GM12878 (cell line): ENCODE measurements around the gene ZBTB7B. TPM values are rescaled to one million over a fixed set of nuclear protein-coding genes. Genes with fewer than 3 reads are reported as not detected.

Source experiments
- ATF7 ChIP-seq: fragments of 450-650 bp; IDR thresholded peaks from 2 replicates; pipeline ENCODE4 v1.6.1; 2016; ENCODE audit warnings: low read depth, mild to moderate bottlenecking
- ETV6 ChIP-seq, 2 experiments: fragments of 450-650 bp in 1 of 2; IDR thresholded peaks in 1 of 2; conservative IDR thresholded peaks in 1 of 2; 2 replicates each; pipeline ENCODE4 v1.6.1; 2014; ENCODE audit warnings: antibody characterized with exemption in 1 of 2, borderline replicate concordance in 1 of 2, low read depth in 1 of 2, mild to moderate bottlenecking in 1 of 2, moderate library complexity in 1 of 2
- EZH2 ChIP-seq: IDR thresholded peaks from 2 replicates; pipeline ENCODE4 v1.6.1; 2012; ENCODE audit warnings: low read depth, mild to moderate bottlenecking, control low read depth, inconsistent platforms, low read length, borderline replicate concordance; ENCODE audit not compliant: control insufficient read depth
- GABPA ChIP-seq: IDR thresholded peaks from 2 replicates; pipeline ENCODE4 v1.6.1; 2014; ENCODE audit warnings: antibody characterized with exemption, low read depth, mild to moderate bottlenecking, inconsistent platforms
- HCFC1 ChIP-seq: fragments of 150-350 bp; IDR thresholded peaks from 2 replicates; pipeline ENCODE4 v1.6.1; 2014; ENCODE audit warnings: low read length
- JUNB ChIP-seq: IDR thresholded peaks from 2 replicates; pipeline ENCODE4 v1.6.1; 2016; ENCODE audit warnings: antibody characterized with exemption, mild to moderate bottlenecking
- KLF5 ChIP-seq: fragments of 450-650 bp; IDR thresholded peaks from 2 replicates; pipeline ENCODE4 v1.6.1; 2014; ENCODE audit warnings: mild to moderate bottlenecking; ENCODE audit not compliant: partially characterized antibody
- MEF2B ChIP-seq: fragments of 450-650 bp; IDR thresholded peaks from 2 replicates; pipeline ENCODE4 v1.6.1; 2018; ENCODE audit warnings: mild to moderate bottlenecking, moderate library complexity; ENCODE audit not compliant: partially characterized antibody, poor library complexity, severe bottlenecking
- PAX8 ChIP-seq: fragments of 450-650 bp; IDR thresholded peaks from 2 replicates; pipeline ENCODE4 v1.6.1; 2017; ENCODE audit warnings: mild to moderate bottlenecking, moderate library complexity
- POLR2AphosphoS5 ChIP-seq: IDR thresholded peaks from 2 replicates; pipeline ENCODE4 v1.6.1; 2011; ENCODE audit warnings: mild to moderate bottlenecking, low read length, inconsistent platforms
- RCOR1 ChIP-seq: conservative IDR thresholded peaks from 2 replicates; pipeline ENCODE4 v1.6.1; 2012; ENCODE audit warnings: low read depth, low read length, improper control_type of control experiment
- RELA ChIP-seq: fragments of 450-650 bp; IDR thresholded peaks from 2 replicates; pipeline ENCODE4 v1.8.0; 2014; ENCODE audit warnings: borderline replicate concordance; ENCODE audit not compliant: partially characterized antibody
- SIX5 ChIP-seq: IDR thresholded peaks from 2 replicates; pipeline ENCODE4 v1.6.1; 2011; ENCODE audit warnings: mild to moderate bottlenecking, low read depth, low read length, moderate library complexity; ENCODE audit not compliant: severe bottlenecking
- SPI1 ChIP-seq: IDR thresholded peaks from 2 replicates; pipeline ENCODE4 v1.6.1; 2011; ENCODE audit warnings: low read depth, mild to moderate bottlenecking, low read length, moderate library complexity, borderline replicate concordance; ENCODE audit not compliant: insufficient read depth
- TAF1 ChIP-seq: IDR thresholded peaks from 2 replicates; pipeline ENCODE4 v1.6.1; 2011; ENCODE audit warnings: mild to moderate bottlenecking, low read depth, low read length, borderline replicate concordance
- TCF7 ChIP-seq: IDR thresholded peaks from 2 replicates; pipeline ENCODE4 v1.6.1; 2014; ENCODE audit warnings: antibody characterized with exemption, borderline replicate concordance
- YBX1 ChIP-seq: fragments of 450-650 bp; IDR thresholded peaks from 2 replicates; pipeline ENCODE4 v1.6.1; 2016; ENCODE audit warnings: antibody characterized with exemption
- ZBED1 ChIP-seq: IDR thresholded peaks from 2 replicates; pipeline ENCODE4 v1.6.1; 2016; ENCODE audit warnings: borderline replicate concordance
- ZZZ3 ChIP-seq: IDR thresholded peaks from 2 replicates; pipeline ENCODE4 v1.6.1; 2011; ENCODE audit warnings: low read depth; ENCODE audit not compliant: control insufficient read depth, insufficient read length
- polyA plus RNA-seq, 11 experiments: library from polyadenylated mRNA; depleted of rRNA in 4 of 11; unstranded in 6 of 11; stranded (reverse) in 5 of 11; fragments of >200 nt; fragmentation: Nextera tagmentation in 4 of 11; fragmentation: Illumina TruSeq in 1 of 11; extraction: Ambion mirVana in 4 of 11; extraction: Trizol in 1 of 11; gene quantifications; 1 replicate in 1 of 11; 2 replicates in 10 of 11; pipeline versions ENCODE4 v1.2.1 to v1.2.3, GENCODE V29; 2011 to 2016; ENCODE audit warnings: inconsistent platforms in 2 of 11, missing spikeins in 2 of 11, low read depth in 1 of 11
- total RNA-seq, 4 experiments: library from RNA; depleted of rRNA in 3 of 4; stranded (reverse); fragments of >200 nt in 3 of 4; fragmentation: Illumina TruSeq in 1 of 4; extraction: Trizol in 1 of 4; gene quantifications; 2 replicates each; pipeline versions ENCODE4 v1.2.1 to v1.2.3, GENCODE V29; 2013 to 2021
- TF ChIP-seq, protein P1 (sequence below): IDR thresholded peaks from 2 replicates; pipeline ENCODE4 v1.6.1; 2011; ENCODE audit warnings: borderline replicate concordance, low read depth, mild to moderate bottlenecking, moderate library complexity, low read length; ENCODE audit not compliant: insufficient read depth, poor library complexity, severe bottlenecking
- TF ChIP-seq, protein P2 (sequence below): IDR thresholded peaks from 2 replicates; pipeline ENCODE4 v1.6.1; 2011; ENCODE audit warnings: low read depth, mild to moderate bottlenecking, low read length, moderate library complexity, borderline replicate concordance; ENCODE audit errors: extremely low read depth
- TF ChIP-seq, protein P3 (sequence below): fragments of 450-650 bp; IDR thresholded peaks from 2 replicates; pipeline ENCODE4 v1.6.1; 2018; ENCODE audit warnings: borderline replicate concordance, mild to moderate bottlenecking; ENCODE audit not compliant: partially characterized antibody
- TF ChIP-seq, protein P4 (sequence below): fragments of 450-650 bp; IDR thresholded peaks from 2 replicates; pipeline ENCODE4 v1.6.1; 2017; ENCODE audit warnings: mild to moderate bottlenecking, low read depth, inconsistent platforms; ENCODE audit not compliant: poor library complexity, severe bottlenecking

Gene ZBTB7B
- total and polyA plus RNA-seq, 10 of the 15 experiments (the other 5 are each of a cell fraction or from before 2014, with no cell fraction given), result 0.11 to 44.9 (median 11.3) TPM

DNA sequence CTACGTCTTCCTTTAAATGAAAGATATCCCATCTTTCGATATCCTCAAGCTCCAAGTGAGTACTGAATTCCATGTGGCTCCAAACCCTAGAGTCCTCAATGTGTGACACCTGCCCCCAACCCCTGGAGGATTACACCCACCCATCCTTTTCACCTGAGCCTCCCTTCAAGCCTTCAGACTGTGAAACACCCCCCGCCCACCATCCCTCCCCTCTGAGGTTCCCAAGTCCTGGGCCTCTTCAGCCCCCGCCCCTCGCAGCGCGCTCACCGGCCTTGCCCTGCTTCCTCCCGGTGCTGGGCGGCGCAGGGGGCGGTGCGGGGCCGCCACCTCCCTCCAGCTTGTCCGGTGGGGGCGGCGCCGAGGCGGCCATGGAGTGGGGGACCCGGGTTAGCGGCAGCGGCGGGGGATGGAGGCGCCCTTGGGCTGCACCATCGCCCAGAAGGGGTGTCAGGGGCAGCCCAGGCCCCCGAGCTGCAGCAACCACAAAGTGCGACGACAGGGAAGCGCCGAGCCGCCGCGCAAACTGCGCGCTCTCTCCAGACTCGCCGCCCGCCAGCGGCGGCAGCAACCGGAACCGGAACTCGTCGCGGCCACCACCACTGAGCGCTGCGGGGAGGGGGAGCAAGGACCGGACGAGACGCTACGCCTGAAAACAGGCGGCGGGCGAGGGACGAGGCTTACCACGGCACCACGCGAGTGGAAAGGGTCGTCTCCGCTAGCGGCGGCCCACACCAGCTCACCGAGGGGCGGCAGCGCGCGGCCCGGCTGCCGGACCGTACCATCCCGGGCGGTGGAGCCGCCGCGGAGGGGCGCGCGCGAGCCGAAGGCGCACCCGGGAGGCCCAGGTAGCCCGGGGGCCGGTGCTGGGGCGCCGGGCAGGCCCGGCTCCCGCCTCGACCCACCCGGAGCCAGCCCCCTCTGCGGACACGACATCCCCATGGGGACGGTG, 41.1 kb upstream of the ZBTB7B start, which contains the start of gene PYGO2 (continued):
- TF ChIP-seq, protein P1, sequence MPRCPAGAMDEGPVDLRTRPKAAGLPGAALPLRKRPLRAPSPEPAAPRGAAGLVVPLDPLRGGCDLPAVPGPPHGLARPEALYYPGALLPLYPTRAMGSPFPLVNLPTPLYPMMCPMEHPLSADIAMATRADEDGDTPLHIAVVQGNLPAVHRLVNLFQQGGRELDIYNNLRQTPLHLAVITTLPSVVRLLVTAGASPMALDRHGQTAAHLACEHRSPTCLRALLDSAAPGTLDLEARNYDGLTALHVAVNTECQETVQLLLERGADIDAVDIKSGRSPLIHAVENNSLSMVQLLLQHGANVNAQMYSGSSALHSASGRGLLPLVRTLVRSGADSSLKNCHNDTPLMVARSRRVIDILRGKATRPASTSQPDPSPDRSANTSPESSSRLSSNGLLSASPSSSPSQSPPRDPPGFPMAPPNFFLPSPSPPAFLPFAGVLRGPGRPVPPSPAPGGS, result peak; percentile 60
- TF ChIP-seq PAX8 (no peak), RCOR1 (no peak), ATF7 (peak; percentile 93), SPI1 (no peak), KLF5 (peak; percentile 98), GABPA (peak; percentile 85), HCFC1 (peak; percentile 50), EZH2 (no peak), JUNB (no peak), TCF7 (no peak), SIX5 (peak; percentile 41), ZZZ3 (no peak), YBX1 (no peak), RELA (peak; percentile 75), POLR2AphosphoS5 (peak; percentile 81; the same call in 1 of the 2 replicates), TAF1 (peak; percentile 74), MEF2B (no peak), ETV6 (conservative IDR thresholded peaks at IDR 0.05 in 1 of 2, IDR thresholded peaks at IDR 0.05 in 1 of 2; ENCODE audit: borderline replicate concordance in 1 of 2, low read depth in 1 of 2) (no peak), ZBED1 (no peak)
- TF ChIP-seq, protein P2, sequence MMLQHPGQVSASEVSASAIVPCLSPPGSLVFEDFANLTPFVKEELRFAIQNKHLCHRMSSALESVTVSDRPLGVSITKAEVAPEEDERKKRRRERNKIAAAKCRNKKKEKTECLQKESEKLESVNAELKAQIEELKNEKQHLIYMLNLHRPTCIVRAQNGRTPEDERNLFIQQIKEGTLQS, result no peak
- TF ChIP-seq, protein P3, sequence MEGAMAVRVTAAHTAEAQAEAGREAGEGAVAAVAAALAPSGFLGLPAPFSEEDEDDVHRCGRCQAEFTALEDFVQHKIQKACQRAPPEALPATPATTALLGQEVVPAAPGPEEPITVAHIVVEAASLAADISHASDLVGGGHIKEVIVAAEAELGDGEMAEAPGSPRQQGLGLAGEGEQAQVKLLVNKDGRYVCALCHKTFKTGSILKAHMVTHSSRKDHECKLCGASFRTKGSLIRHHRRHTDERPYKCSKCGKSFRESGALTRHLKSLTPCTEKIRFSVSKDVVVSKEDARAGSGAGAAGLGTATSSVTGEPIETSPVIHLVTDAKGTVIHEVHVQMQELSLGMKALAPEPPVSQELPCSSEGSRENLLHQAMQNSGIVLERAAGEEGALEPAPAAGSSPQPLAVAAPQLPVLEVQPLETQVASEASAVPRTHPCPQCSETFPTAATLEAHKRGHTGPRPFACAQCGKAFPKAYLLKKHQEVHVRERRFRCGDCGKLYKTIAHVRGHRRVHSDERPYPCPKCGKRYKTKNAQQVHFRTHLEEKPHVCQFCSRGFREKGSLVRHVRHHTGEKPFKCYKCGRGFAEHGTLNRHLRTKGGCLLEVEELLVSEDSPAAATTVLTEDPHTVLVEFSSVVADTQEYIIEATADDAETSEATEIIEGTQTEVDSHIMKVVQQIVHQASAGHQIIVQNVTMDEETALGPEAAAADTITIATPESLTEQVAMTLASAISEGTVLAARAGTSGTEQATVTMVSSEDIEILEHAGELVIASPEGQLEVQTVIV, result peak; percentile 54
- TF ChIP-seq, protein P4, sequence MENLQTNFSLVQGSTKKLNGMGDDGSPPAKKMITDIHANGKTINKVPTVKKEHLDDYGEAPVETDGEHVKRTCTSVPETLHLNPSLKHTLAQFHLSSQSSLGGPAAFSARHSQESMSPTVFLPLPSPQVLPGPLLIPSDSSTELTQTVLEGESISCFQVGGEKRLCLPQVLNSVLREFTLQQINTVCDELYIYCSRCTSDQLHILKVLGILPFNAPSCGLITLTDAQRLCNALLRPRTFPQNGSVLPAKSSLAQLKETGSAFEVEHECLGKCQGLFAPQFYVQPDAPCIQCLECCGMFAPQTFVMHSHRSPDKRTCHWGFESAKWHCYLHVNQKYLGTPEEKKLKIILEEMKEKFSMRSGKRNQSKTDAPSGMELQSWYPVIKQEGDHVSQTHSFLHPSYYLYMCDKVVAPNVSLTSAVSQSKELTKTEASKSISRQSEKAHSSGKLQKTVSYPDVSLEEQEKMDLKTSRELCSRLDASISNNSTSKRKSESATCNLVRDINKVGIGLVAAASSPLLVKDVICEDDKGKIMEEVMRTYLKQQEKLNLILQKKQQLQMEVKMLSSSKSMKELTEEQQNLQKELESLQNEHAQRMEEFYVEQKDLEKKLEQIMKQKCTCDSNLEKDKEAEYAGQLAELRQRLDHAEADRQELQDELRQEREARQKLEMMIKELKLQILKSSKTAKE, result no peak
